GM12878 (cell line): Measurements from ENCODE around the gene SLX4IP. TPM values are rescaled to one million over a fixed set of nuclear protein-coding genes. Genes with fewer than 3 reads are reported as not detected.

Source experiments
- ATAC-seq: fragments of 200-7000 bp; cut with Tn5 transposase; 3 replicates; pipeline ENCODE4 v1.9.1; 2020; ENCODE audit warnings: mild to moderate bottlenecking, moderate library complexity
- BruUV-seq: library from RNA; stranded (reverse); fragments of 400-500 nt; replicated peaks from 2 replicates; lab custom pipeline; 2021; lab: Mats Ljungman, UMichigan
- CTCF ChIA-PET: fragments of 300-600 bp; sonication (Branson Sonifier 250); formaldehyde crosslinking; extraction: SDS; loops from one replicate; lab custom pipeline; 2021; ENCODE audit warnings: inconsistent platforms; lab: Yijun Ruan, JAX
- POLR2A ChIA-PET: fragments of 350-600 bp; formaldehyde crosslinking; extraction: SDS; loops from one replicate; lab custom pipeline; 2021; ENCODE audit warnings: inconsistent platforms; lab: Charles Lee
- RAD21 ChIA-PET: fragments of 300-600 bp; sonication (Branson Sonifier 250); formaldehyde crosslinking; loops from one replicate; lab custom pipeline; 2023; ENCODE audit warnings: antibody characterized with exemption; ENCODE audit not compliant: unreplicated experiment; lab: Charles Lee
- SMC1A ChIA-PET: fragments of 300-600 bp; sonication (Branson Sonifier 250); formaldehyde crosslinking; loops from one replicate; lab custom pipeline; 2023; ENCODE audit not compliant: unreplicated experiment, uncharacterized antibody; lab: Charles Lee
- DNase-seq: peaks from one replicate; pipeline ENCODE4 v3.0.0-alpha.2; 2011; ENCODE audit warnings: low read depth, low spot score
- FAIRE-seq: peaks from 3 replicates; lab custom pipeline; 2011; peaks lifted over from hg19 to GRCh38; lab: Jason Lieb, UNC
- H2AFZ ChIP-seq: 2 replicates; pipeline ENCODE4 v1.6.0; 2011; ENCODE audit warnings: low read depth, low read length, control low read depth; ENCODE audit not compliant: control insufficient read depth
- H3K27ac ChIP-seq: 2 replicates; pipeline ENCODE4 v1.5.1; 2011; ENCODE audit warnings: control low read depth; ENCODE audit not compliant: control insufficient read depth, insufficient read depth
- H3K27me3 ChIP-seq, 2 experiments: replicated peaks in 1 of 2; 2 replicates each; pipeline versions ENCODE4 v1.6.0 to v1.6.1; 2011; ENCODE audit warnings: low read length in 1 of 2; ENCODE audit not compliant: control insufficient read depth in 2 of 2, insufficient read depth in 2 of 2
- H3K36me3 ChIP-seq, 2 experiments: 2 replicates each; pipeline ENCODE4 v1.5.1; 2011; ENCODE audit warnings: low read length in 1 of 2; ENCODE audit not compliant: control insufficient read depth in 2 of 2, insufficient read depth in 2 of 2
- H3K4me1 ChIP-seq: 2 replicates; pipeline ENCODE4 v1.6.1; 2011; ENCODE audit warnings: mild to moderate bottlenecking, low read length, moderate library complexity, mixed read lengths; ENCODE audit not compliant: control insufficient read depth, insufficient read depth
- H3K4me2 ChIP-seq: 2 replicates; pipeline ENCODE4 v1.6.0; 2011; ENCODE audit warnings: control low read depth; ENCODE audit not compliant: control insufficient read depth, insufficient read depth
- H3K4me3 ChIP-seq: fragments of 200-600 bp; sonication (generic); 2 replicates; pipeline ENCODE4 v1.5.1; 2016
- H3K79me2 ChIP-seq: 2 replicates; pipeline ENCODE4 v1.6.0; 2011; ENCODE audit warnings: low read length; ENCODE audit not compliant: control insufficient read depth, insufficient read depth
- H3K9ac ChIP-seq: 2 replicates; pipeline ENCODE4 v1.8.0; 2011; ENCODE audit warnings: low read length, control low read depth, mixed read lengths; ENCODE audit not compliant: control insufficient read depth, insufficient read depth
- H3K9me3 ChIP-seq: replicated peaks from 3 replicates; pipeline ENCODE4 v1.5.1; 2011; ENCODE audit warnings: mild to moderate bottlenecking, low read length; ENCODE audit not compliant: control insufficient read depth, insufficient read depth
- H4K20me1 ChIP-seq: 2 replicates; pipeline ENCODE4 v1.6.0; 2011; ENCODE audit not compliant: control insufficient read depth, insufficient read depth
- BRCA1 ChIP-seq: IDR thresholded peaks from 2 replicates; pipeline ENCODE4 v1.6.1; 2011; ENCODE audit warnings: low read depth, low read length, improper control_type of control experiment
- CBX5 ChIP-seq: sonication (generic); IDR thresholded peaks from 2 replicates; pipeline ENCODE4 v1.6.1; 2016; ENCODE audit warnings: low read depth, moderate library complexity, mild to moderate bottlenecking, inconsistent platforms
- ESRRA ChIP-seq: IDR thresholded peaks from 2 replicates; pipeline ENCODE4 v1.6.1; 2012; ENCODE audit warnings: mild to moderate bottlenecking, low read length, improper control_type of control experiment
- NRF1 ChIP-seq: conservative IDR thresholded peaks from 2 replicates; pipeline ENCODE4 v1.6.1; 2011; ENCODE audit warnings: mild to moderate bottlenecking, low read depth, low read length, improper control_type of control experiment
- RB1 ChIP-seq: fragments of 450-650 bp; formaldehyde crosslinking; IDR thresholded peaks from 2 replicates; pipeline ENCODE4 v1.6.1; 2017; ENCODE audit warnings: mild to moderate bottlenecking, borderline replicate concordance
- SREBF2 ChIP-seq: IDR thresholded peaks from 2 replicates; pipeline ENCODE4 v1.6.1; 2012; ENCODE audit warnings: mild to moderate bottlenecking, low read length
- TARDBP ChIP-seq: IDR thresholded peaks from 2 replicates; pipeline ENCODE4 v1.6.1; 2016; ENCODE audit warnings: borderline replicate concordance
- TBL1XR1 ChIP-seq: IDR thresholded peaks from 2 replicates; pipeline ENCODE4 v1.6.1; 2012; ENCODE audit warnings: low read depth, low read length, improper control_type of control experiment
- YY1 ChIP-seq: IDR thresholded peaks from 2 replicates; pipeline ENCODE4 v1.6.1; 2011; ENCODE audit warnings: low read depth, mild to moderate bottlenecking, low read length
- in situ Hi-C: fragments of 300-500 bp; cut with MboI; formaldehyde crosslinking; loops from 9 replicates; pipeline ENCODE4 v1.14.3; 2018; ENCODE audit warnings: mixed read lengths
- intact Hi-C: fragments of 100-400 bp; cut with micrococcal nuclease; formaldehyde crosslinking; loops from one replicate; pipeline ENCODE4 v1.14.2; 2022; ENCODE audit not compliant: unreplicated experiment
- polyA plus RNA-seq, 11 experiments: library from polyadenylated mRNA; depleted of rRNA in 4 of 11; unstranded in 6 of 11; stranded (reverse) in 5 of 11; fragments of >200 nt; fragmentation: Nextera tagmentation in 4 of 11; fragmentation: Illumina TruSeq in 1 of 11; extraction: Ambion mirVana in 4 of 11; extraction: Trizol in 1 of 11; gene quantifications; 1 replicate in 1 of 11; 2 replicates in 10 of 11; pipeline versions ENCODE4 v1.2.1 to v1.2.3, GENCODE V29; 2011 to 2016; ENCODE audit warnings: inconsistent platforms in 2 of 11, missing spikeins in 2 of 11, low read depth in 1 of 11
- total RNA-seq, 4 experiments: library from RNA; depleted of rRNA in 3 of 4; stranded (reverse); fragments of >200 nt in 3 of 4; fragmentation: Illumina TruSeq in 1 of 4; extraction: Trizol in 1 of 4; gene quantifications; 2 replicates each; pipeline versions ENCODE4 v1.2.1 to v1.2.3, GENCODE V29; 2013 to 2021
- TF ChIP-seq, protein P1 (sequence below): fragments of 450-650 bp; IDR thresholded peaks from 2 replicates; pipeline ENCODE4 v1.6.1; 2018; ENCODE audit warnings: borderline replicate concordance, mild to moderate bottlenecking; ENCODE audit not compliant: partially characterized antibody
- TF ChIP-seq, protein P2 (sequence below): fragments of 450-650 bp; IDR thresholded peaks from 2 replicates; pipeline ENCODE4 v1.6.1; 2017; ENCODE audit warnings: mild to moderate bottlenecking, low read depth, inconsistent platforms; ENCODE audit not compliant: poor library complexity, severe bottlenecking

The SLX4IP gene
- total and polyA plus RNA-seq, 10 of the 15 experiments (the other 5 are each of a cell fraction or from before 2014, with no cell fraction given) = 2.2 to 11.0 (median 6.3) TPM

DNA sequence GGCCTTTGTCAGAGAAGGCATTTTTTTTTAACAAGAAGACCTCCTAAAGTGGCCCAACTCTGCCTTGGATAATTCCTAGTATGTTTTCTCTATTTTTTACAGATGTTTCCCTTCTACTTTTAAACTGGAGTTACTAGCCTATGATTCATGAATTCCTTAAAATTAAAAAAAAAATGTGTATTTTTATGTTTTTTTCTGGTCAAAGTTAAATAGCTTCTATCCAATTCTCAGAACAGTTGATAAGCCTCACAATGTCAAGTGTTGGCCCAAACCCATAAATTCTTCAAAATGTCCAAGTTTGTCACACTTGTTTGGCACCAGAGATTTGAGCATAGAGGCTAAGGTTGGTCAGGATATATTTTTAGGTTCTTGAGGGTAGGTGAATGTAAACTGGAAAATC, 174.7 kb downstream of the SLX4IP start:
- peaks cover 0 to 6% of the 10 kb centered on the region in 2 experiments; a peak in 1 of 4 replicates for H3K36me3 ChIP-seq
- H3K9ac ChIP-seq = no peak overlapping the region
- no peak for DNase-seq
- no peak for FAIRE-seq
- ChIA-PET POLR2A (no interaction called here), CTCF (interaction anchor here (0.7 to 1.9 kb wide), 7 partner anchors 13 to 293 kb away, joined by 3 to 6 read pairs (median 3); no protein-coding TSS in a partner anchor), SMC1A (interaction anchor here (1.3 kb wide), 1 partner anchor 96 kb away, joined by 4 read pairs; no protein-coding TSS in a partner anchor), RAD21 (no interaction called here)
- H3K9me3 ChIP-seq = no peaks in the 10 kb centered on the region
- BruUV-seq = no TSS peak
- no peak for ATAC-seq
- H3K4me3 ChIP-seq = no peak overlapping the region
- no peaks in the 10 kb centered on the region for H4K20me1 ChIP-seq
- in situ Hi-C loops = no loop called here
- no peaks in the 10 kb centered on the region for H3K79me2 ChIP-seq
- no peak overlapping the region for H3K27ac ChIP-seq
- no peaks in the 10 kb centered on the region for H3K4me1 ChIP-seq
- no peak overlapping the region for H3K4me2 ChIP-seq
- intact Hi-C loops = no loop called here
- H2AFZ ChIP-seq = no peak overlapping the region
- no peaks in the 10 kb centered on the region for H3K27me3 ChIP-seq
- TF ChIP-seq, protein P1, sequence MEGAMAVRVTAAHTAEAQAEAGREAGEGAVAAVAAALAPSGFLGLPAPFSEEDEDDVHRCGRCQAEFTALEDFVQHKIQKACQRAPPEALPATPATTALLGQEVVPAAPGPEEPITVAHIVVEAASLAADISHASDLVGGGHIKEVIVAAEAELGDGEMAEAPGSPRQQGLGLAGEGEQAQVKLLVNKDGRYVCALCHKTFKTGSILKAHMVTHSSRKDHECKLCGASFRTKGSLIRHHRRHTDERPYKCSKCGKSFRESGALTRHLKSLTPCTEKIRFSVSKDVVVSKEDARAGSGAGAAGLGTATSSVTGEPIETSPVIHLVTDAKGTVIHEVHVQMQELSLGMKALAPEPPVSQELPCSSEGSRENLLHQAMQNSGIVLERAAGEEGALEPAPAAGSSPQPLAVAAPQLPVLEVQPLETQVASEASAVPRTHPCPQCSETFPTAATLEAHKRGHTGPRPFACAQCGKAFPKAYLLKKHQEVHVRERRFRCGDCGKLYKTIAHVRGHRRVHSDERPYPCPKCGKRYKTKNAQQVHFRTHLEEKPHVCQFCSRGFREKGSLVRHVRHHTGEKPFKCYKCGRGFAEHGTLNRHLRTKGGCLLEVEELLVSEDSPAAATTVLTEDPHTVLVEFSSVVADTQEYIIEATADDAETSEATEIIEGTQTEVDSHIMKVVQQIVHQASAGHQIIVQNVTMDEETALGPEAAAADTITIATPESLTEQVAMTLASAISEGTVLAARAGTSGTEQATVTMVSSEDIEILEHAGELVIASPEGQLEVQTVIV = no peak
- TF ChIP-seq, protein P2, sequence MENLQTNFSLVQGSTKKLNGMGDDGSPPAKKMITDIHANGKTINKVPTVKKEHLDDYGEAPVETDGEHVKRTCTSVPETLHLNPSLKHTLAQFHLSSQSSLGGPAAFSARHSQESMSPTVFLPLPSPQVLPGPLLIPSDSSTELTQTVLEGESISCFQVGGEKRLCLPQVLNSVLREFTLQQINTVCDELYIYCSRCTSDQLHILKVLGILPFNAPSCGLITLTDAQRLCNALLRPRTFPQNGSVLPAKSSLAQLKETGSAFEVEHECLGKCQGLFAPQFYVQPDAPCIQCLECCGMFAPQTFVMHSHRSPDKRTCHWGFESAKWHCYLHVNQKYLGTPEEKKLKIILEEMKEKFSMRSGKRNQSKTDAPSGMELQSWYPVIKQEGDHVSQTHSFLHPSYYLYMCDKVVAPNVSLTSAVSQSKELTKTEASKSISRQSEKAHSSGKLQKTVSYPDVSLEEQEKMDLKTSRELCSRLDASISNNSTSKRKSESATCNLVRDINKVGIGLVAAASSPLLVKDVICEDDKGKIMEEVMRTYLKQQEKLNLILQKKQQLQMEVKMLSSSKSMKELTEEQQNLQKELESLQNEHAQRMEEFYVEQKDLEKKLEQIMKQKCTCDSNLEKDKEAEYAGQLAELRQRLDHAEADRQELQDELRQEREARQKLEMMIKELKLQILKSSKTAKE = no peak
- TF ChIP-seq TBL1XR1 = no peak
- no peak for TF ChIP-seq BRCA1
- TF ChIP-seq ESRRA = no peak
- no peak for TF ChIP-seq CBX5
- no peak for TF ChIP-seq SREBF2
- TF ChIP-seq TARDBP = no peak
- no peak for TF ChIP-seq RB1
- TF ChIP-seq NRF1 = no peak
- no peak for TF ChIP-seq YY1
